Activated T-helper 1 cell treated with anti-CD3 and anti-CD28 coated beads, Interleukin-12 subunit alpha, Interleukin-12 subunit beta, Interleukin-2, Interleukin-4 antibody, amounts not matched to agents 30 ng/mL and 10 ng/mL and 1 ng/mL, durations not matched to agents 14 hours and 24 hours and 36 hours (primary cell): ENCODE measurements around the gene GUCY2D. TPM values are rescaled to one million over a fixed set of nuclear protein-coding genes. Genes with fewer than 3 reads are reported as not detected.
A peak's percentile ranks its signal among the peaks of the same experiment; 100 is the strongest.
"Not testable (repeated sequence)": the region's sequence is repeated elsewhere in the genome, so short reads cannot be mapped to it uniquely, and the experiment has no call there.

Source experiments
- DNase-seq: peaks from one replicate; pipeline ENCODE4 v3.0.0; 2021; ENCODE audit warnings: low spot score
- H3K27ac Mint-ChIP-seq: one replicate; pipeline ENCODE4 v1.8.0; 2021; ENCODE audit warnings: mild to moderate bottlenecking, mixed read lengths
- H3K27me3 Mint-ChIP-seq: one replicate; pipeline ENCODE4 v1.8.0; 2022; ENCODE audit warnings: mild to moderate bottlenecking, moderate library complexity, mixed read lengths; ENCODE audit not compliant: insufficient read depth
- H3K36me3 Mint-ChIP-seq: one replicate; pipeline ENCODE4 v1.8.0; 2021; ENCODE audit warnings: low read depth, mixed read lengths
- H3K4me1 Mint-ChIP-seq: one replicate; pipeline ENCODE4 v1.8.0; 2021; ENCODE audit warnings: low read depth, mixed read lengths
- H3K4me3 Mint-ChIP-seq: one replicate; pipeline ENCODE4 v1.8.0; 2021; ENCODE audit warnings: mild to moderate bottlenecking, moderate library complexity, mixed read lengths
- H3K9me3 Mint-ChIP-seq: one replicate; pipeline ENCODE4 v1.8.0; 2021; ENCODE audit warnings: mixed read lengths
- intact Hi-C: fragments of 100-400 bp; cut with micrococcal nuclease; formaldehyde crosslinking; loops from one replicate; pipeline ENCODE4 v1.15.1; 2024
- total RNA-seq: library from RNA; stranded (reverse); gene quantifications from 2 replicates; pipeline ENCODE4 v1.2.3, GENCODE V29; 2022

The GUCY2D gene
- total RNA-seq, 1 donor from 2014 or later = not detected

DNA sequence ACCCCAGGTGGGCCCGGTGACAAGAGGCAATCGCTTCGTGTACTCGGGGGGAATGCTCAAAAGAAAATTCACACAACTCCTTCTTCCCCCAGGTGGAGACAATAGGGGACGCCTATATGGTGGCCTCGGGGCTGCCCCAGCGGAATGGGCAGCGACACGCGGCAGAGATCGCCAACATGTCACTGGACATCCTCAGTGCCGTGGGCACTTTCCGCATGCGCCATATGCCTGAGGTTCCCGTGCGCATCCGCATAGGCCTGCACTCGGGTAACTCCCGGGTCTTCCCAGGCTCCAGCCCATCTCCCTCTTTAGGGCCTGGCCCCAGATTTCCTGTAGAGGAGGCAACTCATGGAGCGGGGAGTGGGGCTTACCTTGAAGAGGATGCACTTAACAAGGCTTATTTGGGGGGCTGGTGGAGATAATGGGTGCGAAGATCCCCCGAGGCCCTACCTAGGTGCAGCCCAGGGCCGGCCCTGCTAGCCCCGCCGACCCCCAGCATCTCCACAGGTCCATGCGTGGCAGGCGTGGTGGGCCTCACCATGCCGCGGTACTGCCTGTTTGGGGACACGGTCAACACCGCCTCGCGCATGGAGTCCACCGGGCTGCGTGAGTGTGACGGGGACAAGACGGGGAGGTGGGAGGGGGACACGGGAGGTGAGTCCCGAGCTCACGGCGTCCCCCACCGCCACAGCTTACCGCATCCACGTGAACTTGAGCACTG lies 13.0 kb downstream of the GUCY2D start:
- Mint-ChIP-seq H3K4me1 (peaks cover 12% of the 10 kb centered on the region), H3K27ac (no peak overlapping the region), H3K36me3 (no peaks in the 10 kb centered on the region), H3K4me3 (no peak overlapping the region), H3K27me3 (peaks cover 29% of the 10 kb centered on the region), H3K9me3 (no peaks in the 10 kb centered on the region)
- no peak for DNase-seq
- intact Hi-C loops = no loop called here

DNA sequence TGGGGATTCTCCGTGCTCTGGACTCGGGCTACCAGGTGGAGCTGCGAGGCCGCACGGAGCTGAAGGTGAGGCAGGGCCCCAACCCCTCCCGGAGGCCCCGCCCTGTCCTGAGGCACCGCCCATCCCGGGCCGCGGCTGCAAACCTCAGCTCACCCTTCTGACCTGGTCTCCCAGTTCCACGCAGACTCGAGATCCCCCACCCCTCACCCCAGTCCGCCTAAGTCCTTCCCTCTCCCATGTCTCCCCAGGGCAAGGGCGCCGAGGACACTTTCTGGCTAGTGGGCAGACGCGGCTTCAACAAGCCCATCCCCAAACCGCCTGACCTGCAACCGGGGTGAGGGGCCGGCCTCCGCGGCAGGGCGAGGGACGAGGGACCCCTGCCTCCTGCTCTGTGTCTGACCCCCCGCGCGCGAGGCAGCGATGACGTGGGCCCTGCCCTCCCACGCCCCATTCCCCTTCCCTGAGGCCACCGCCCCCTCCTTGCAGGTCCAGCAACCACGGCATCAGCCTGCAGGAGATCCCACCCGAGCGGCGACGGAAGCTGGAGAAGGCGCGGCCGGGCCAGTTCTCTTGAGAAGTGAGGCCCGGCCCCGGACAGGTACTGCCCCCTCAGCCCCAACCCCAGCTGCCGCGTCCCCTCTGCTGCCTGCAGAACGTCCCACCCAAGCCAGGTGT lies 13.7 kb downstream of the GUCY2D start:
- H3K9me3 Mint-ChIP-seq = no peaks in the 10 kb centered on the region
- H3K36me3 Mint-ChIP-seq = no peaks in the 10 kb centered on the region
- peaks cover 12% of the 10 kb centered on the region for H3K4me1 Mint-ChIP-seq
- intact Hi-C loops = loop anchor here (1.0 kb wide), 2 partner anchors 25 to 41 kb away; no protein-coding TSS in a partner anchor
- peaks cover 29% of the 10 kb centered on the region for H3K27me3 Mint-ChIP-seq
- DNase-seq = no peak
- peak overlapping the region; percentile 81 for H3K4me3 Mint-ChIP-seq
- no peak overlapping the region for H3K27ac Mint-ChIP-seq

DNA sequence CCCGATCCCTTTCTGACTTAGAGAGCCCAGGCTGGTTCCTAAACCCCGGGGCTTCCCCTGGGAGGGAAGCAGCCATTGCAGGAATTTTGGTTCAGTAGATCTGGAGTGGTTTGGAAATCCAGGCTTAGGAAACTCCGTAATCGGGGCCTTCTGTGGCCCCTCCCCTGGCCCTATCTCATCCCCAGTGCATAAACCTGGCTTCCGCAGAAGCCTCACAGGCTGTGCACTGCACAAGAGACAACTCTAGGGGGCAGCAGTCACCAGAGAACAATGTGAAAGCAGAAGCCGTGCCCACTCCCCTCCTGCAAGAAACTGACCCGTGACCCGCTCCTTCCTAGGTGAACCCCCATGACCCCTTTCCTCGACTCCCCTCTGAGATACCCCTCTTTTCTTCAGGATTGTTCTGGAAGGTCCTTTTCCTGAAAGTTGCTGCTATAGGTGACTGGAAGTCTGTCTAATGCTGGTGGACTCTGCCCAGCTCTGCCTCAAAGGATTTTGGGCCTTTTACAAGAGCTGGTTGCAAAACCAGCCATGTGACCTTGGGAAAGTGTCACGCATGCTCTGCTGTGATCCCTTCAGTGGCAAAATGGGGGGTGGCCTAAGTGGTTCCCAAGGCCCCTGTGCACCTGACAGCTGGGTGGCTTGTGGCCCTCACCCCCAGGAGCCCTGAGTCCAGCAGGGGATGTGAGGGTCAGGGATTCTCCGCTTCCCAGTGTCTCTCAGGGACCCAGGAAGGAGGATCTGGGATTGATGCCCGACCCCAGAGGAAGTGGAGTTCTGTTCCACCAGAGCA lies 14.4 kb downstream of the GUCY2D start:
- H3K4me1 Mint-ChIP-seq = peaks cover 12% of the 10 kb centered on the region
- no peaks in the 10 kb centered on the region for H3K9me3 Mint-ChIP-seq
- H3K27me3 Mint-ChIP-seq = peaks cover 30% of the 10 kb centered on the region
- peak; percentile 44 for DNase-seq
- no peaks in the 10 kb centered on the region for H3K36me3 Mint-ChIP-seq
- intact Hi-C loops = loop anchor here (1.0 kb wide), 2 partner anchors 24 to 40 kb away; no protein-coding TSS in a partner anchor
- H3K4me3 Mint-ChIP-seq = peak overlapping the region; percentile 81
- no peak overlapping the region for H3K27ac Mint-ChIP-seq

DNA sequence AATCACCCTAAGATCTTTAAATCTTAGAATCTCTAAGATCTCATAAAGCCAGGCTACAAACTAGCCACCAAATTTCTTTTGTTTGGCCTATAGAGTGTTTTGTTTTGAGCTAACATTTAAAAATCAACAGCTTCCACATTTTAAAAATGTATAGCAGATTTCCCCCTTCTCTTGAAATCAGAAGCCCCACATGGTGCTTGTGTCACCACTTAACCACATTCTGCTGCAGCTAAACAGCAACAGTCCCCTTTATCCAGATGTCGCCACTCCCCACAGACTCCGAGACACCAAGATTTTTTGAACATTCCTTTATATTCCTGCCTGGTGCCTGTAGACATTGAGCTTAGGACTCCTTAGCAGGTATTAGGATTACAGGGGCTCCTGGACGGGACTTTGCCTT lies 16.0 kb downstream of the GUCY2D start:
- peaks cover 12% of the 10 kb centered on the region for H3K4me1 Mint-ChIP-seq
- H3K9me3 Mint-ChIP-seq = no peaks in the 10 kb centered on the region
- H3K27me3 Mint-ChIP-seq = peaks cover 31% of the 10 kb centered on the region
- no peak overlapping the region for H3K4me3 Mint-ChIP-seq
- no peak overlapping the region for H3K27ac Mint-ChIP-seq
- DNase-seq = no peak
- no peaks in the 10 kb centered on the region for H3K36me3 Mint-ChIP-seq
- intact Hi-C loops = no loop called here

DNA sequence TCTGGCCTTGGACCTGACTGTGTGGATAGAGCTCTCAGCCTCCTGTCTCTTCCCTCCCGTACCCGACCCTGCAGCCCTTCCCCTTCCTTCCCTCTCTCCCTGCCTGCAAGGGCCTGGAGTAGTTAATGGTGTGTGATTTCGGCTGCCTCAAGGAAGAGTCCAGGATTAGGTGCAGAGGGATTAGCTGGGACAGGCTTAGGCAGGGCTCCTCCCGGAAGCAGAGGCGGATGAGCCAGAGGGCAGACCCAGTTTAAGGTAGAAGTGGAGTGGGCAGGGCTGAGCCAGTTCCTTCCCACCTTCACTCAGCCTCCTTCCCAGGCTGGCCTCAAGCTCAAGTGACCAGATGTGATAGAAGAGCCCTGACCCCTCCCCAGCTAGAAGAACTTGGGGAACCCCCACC lies 16.8 kb downstream of the GUCY2D start:
- intact Hi-C loops = no loop called here
- Mint-ChIP-seq H3K27ac (no peak overlapping the region), H3K4me1 (peaks cover 12% of the 10 kb centered on the region)

DNA sequence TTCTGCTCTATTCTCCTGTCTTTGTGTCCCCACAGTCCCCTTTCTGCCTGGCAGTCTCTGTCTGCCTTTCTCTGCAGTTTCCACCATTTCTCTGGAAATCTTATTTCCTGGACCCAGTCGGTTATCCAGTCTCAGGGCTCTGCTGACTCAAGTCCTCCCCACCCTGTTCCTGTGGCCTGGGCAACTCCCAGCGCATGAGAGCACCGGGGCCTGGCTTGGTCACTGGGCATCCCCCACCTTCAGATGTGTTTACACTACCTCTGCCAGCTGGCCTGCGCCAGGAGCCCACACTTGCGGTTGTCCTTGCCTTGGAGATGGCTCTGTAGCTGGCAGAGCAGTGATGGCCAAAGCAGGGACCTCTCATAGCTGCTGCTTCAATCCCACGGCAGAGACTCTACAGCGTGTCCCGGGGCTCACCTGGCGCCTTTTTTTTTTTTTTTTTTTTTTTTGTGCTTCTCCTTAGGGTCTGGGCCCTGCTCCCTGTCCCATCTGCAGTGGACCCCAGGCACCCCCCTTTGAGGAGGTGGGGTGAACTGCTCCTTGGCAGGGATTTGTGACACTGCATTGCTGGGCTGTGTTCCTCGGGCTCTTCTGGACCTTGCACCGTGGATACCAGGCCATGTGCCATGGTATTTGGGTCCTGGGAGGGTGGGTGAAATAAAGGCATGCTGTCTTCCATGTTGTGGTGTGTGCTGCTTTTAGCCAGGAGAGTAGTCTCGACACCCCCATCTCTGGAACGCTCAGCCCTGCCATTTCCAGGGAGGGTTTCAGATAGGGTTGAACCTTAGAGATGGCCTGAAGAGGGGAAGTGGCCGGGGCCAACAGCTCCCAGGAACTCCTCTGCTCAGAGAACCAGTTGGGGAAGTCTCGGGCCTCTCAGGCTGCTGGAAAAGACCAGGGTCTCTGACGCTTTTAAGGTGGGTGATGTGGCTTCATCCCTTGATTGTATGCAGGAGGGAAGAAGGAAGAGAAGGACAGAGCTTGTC lies 17.5 kb downstream of the GUCY2D start:
- H3K36me3 Mint-ChIP-seq = no peaks in the 10 kb centered on the region
- no peak overlapping the region for H3K4me3 Mint-ChIP-seq
- no peak overlapping the region for H3K27ac Mint-ChIP-seq
- peaks cover 24% of the 10 kb centered on the region for H3K27me3 Mint-ChIP-seq
- intact Hi-C loops = no loop called here
- DNase-seq = no peak
- H3K9me3 Mint-ChIP-seq = no peaks in the 10 kb centered on the region
- H3K4me1 Mint-ChIP-seq = peaks cover 12% of the 10 kb centered on the region

More for the DNA sequence above, 16.8 kb downstream of the GUCY2D start:
- Mint-ChIP-seq H3K9me3 (no peaks in the 10 kb centered on the region), H3K4me3 (no peak overlapping the region), H3K36me3 (no peaks in the 10 kb centered on the region), H3K27me3 (peaks cover 30% of the 10 kb centered on the region)
- no peak for DNase-seq

DNA sequence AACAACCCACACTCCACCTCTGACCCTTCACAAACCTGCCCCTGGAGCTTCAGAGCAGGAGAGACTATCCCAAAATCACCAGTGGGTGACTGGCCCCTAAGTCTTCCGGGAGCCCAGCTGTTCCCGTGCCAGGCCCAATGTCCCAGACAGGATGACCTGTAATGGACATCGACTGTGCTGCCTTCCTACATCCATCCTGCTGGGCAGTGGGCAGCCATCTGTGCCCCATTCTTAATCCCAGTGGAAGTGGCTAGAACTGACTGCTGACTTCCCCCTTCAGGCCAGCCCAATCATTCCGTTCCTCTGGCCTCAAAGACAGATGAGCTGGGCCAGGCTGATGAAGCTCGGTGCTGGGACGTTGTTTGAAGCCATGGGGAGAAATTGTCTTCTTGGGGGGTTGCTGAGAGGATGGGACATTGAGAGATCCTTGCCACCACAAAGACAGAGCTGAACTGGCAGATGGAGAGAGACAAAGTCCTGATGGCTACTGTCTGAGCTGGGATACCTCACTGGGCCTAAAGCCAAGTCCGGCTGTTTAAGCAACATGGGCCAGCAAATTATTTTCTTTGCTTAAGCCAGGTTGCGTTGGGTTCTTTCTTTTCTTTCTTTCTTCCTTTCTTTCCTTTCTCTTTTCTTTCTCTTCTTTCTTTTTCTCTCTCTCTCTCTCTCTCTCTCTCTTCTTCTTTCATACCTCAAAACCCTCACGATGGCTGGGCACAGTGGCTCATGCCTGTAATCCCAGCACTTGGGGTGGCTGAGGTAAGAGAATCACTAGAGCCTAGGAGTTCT lies 18.6 kb downstream of the GUCY2D start:
- intact Hi-C loops = no loop called here
- Mint-ChIP-seq H3K9me3 (no peaks in the 10 kb centered on the region), H3K27ac (no peak overlapping the region), H3K27me3 (peaks cover 20% of the 10 kb centered on the region), H3K36me3 (no peaks in the 10 kb centered on the region), H3K4me1 (peaks cover 12% of the 10 kb centered on the region), H3K4me3 (no peak overlapping the region)
- DNase-seq = no peak

DNA sequence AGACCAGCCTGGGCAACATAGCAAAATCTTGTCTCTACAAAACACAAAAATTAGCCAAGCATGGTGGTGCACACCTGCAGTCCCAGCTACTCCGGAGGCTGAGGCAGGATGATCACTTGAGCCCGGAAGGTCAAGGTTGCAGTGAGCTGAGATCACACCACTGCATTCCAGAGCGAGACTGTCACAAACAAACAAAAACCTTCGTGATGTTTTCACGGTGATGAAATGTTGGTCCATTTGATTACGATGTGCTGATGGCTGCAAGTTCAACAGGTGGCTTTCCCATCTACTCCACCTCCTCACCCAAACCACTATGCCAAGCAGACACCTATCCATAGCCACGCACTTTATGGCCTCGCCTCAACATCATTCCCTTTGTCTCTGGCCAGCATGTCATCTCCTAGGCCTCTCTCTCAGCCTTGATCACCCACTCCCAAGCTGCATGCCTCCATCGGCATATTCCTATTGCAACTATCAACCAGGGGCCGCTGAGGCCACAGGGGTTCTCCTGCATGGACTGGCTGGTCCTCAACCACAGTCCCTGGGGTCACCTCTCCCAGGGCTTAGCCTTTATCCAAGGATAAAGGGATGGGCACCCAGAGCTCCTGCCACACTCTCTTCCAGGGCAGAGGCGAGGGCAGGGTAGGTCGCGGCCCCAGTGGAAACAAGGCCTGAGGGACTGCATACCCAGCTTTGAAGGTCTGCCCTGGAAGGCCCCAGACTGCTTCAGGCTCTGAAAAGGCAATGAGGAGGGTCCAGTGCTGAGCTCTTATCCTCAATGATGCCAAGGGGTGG lies 19.3 kb downstream of the GUCY2D start:
- no peak for DNase-seq
- H3K4me1 Mint-ChIP-seq = peaks cover 9% of the 10 kb centered on the region
- intact Hi-C loops = no loop called here
- no peaks in the 10 kb centered on the region for H3K36me3 Mint-ChIP-seq
- peaks cover 15% of the 10 kb centered on the region for H3K27me3 Mint-ChIP-seq
- no peaks in the 10 kb centered on the region for H3K9me3 Mint-ChIP-seq
- no peak overlapping the region for H3K4me3 Mint-ChIP-seq
- H3K27ac Mint-ChIP-seq = no peak overlapping the region

DNA sequence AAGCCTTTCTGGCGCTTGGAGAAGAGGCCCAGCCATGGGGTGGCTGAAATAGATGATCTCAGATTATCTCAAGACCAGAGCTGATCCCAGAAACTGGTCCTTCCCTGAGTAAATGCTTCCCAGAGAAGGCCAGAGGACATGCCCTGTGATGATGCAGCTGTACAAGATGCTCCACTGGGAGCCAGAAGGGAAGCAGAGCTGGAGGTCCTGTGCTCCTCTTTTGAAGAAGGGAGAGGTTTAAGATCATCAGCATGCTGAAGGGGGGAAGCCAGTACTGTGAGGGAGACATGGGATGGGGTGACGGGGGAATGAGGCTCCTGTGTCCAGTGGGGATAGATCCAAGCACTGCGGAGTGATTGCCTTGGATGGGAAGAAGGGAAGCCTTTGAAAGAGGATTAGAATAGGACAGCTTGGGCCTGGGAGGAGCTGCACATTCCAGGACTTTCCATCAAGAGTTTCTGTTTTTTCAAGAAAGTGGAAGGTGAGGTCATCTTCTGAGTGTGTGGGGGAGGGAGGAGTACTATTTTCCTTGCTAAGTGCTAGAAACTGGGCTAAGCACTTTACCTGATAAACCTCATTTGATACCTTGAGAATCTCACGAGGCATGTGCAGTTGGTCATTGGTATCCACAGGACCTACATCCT lies 20.1 kb downstream of the GUCY2D start:
- Mint-ChIP-seq H3K9me3 (no peaks in the 10 kb centered on the region), H3K36me3 (no peaks in the 10 kb centered on the region), H3K4me3 (no peak overlapping the region), H3K27me3 (peaks cover 17% of the 10 kb centered on the region), H3K4me1 (peaks cover 5% of the 10 kb centered on the region), H3K27ac (no peak overlapping the region)
- no peak for DNase-seq
- intact Hi-C loops = no loop called here

DNA sequence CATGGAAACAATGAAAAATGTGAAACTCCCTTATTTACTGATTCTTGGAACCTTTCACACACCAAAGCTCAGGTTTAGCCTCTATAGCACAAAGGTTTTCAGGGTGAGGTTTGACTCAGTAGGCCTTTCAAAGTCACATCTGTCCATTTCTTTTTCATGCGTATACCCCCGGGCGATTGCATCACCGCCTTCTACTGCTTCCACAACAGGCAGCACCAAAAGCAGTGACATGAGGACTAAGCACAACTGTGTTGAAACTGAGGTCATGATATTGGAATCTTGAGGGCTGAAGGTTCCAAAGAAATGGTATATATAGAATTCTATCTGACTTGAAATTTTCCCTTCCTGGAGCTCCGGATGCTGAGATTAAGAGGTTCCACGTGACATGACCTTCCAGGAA lies 21.7 kb downstream of the GUCY2D start:
- DNase-seq, H3K36me3 Mint-ChIP-seq, intact Hi-C loops, H3K9me3 Mint-ChIP-seq, H3K27ac Mint-ChIP-seq, H3K4me1 Mint-ChIP-seq, H3K4me3 Mint-ChIP-seq: not testable (repeated sequence)
- H3K27me3 Mint-ChIP-seq = peaks cover 15% of the 10 kb centered on the region
